ENCODE results near the gene ZNF318.

Gene ZNF318

DNA sequence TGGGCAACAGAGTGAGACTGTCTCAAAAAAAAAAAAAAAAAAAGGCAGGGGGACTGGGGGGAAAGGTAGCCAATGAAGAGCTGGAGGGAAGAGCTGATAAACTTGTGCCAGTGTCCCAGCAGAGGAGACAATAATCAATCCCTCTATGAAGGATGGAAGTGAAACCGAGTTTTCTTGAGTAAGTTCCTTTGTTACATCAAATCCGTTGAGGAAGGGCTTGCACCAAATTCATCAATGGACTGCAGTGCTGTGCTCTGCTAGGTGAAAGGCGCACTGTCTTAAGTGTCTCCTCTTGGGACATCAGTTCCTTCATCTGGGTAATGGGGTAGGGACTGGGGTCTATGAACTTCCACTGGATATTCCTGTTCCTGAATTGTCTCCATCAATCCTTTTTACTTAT, 57.8 kb downstream of the ZNF318 start:
- TF ChIP-seq, protein P1, sequence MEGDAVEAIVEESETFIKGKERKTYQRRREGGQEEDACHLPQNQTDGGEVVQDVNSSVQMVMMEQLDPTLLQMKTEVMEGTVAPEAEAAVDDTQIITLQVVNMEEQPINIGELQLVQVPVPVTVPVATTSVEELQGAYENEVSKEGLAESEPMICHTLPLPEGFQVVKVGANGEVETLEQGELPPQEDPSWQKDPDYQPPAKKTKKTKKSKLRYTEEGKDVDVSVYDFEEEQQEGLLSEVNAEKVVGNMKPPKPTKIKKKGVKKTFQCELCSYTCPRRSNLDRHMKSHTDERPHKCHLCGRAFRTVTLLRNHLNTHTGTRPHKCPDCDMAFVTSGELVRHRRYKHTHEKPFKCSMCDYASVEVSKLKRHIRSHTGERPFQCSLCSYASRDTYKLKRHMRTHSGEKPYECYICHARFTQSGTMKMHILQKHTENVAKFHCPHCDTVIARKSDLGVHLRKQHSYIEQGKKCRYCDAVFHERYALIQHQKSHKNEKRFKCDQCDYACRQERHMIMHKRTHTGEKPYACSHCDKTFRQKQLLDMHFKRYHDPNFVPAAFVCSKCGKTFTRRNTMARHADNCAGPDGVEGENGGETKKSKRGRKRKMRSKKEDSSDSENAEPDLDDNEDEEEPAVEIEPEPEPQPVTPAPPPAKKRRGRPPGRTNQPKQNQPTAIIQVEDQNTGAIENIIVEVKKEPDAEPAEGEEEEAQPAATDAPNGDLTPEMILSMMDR (IDR thresholded peaks at IDR 0.05; ENCODE audit: low read length, missing control alignments) = no peak
- no peak overlapping the region for H3K4me3 ChIP-seq (replicated peaks; ENCODE audit: low read depth, low read length)
- DNase-seq (ENCODE audit: low read depth) = no peak

DNA sequence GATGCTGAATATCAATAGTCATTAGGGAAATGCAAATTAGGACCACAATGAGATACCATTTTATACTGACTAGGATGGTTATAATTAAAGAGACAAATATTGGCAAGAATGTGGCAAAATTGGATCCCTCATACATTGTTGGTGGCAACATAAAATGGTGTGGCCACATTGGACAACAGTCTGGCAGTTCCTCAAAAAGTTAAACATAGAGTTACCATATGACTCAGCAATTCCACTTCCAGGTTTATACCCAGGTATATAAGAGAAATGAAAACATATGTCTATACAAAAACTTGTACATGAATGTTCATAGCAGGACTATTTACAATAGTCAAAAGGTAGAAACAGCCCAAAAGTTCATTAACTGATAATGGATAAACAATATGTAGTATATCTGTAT, 58.8 kb downstream of the ZNF318 start:
- TF ChIP-seq, protein P1 (IDR thresholded peaks at IDR 0.05; ENCODE audit: low read length, missing control alignments) = no peak
- DNase-seq (ENCODE audit: low read depth) = no peak
- no peak overlapping the region for H3K4me3 ChIP-seq (replicated peaks; ENCODE audit: low read depth, low read length)

DNA sequence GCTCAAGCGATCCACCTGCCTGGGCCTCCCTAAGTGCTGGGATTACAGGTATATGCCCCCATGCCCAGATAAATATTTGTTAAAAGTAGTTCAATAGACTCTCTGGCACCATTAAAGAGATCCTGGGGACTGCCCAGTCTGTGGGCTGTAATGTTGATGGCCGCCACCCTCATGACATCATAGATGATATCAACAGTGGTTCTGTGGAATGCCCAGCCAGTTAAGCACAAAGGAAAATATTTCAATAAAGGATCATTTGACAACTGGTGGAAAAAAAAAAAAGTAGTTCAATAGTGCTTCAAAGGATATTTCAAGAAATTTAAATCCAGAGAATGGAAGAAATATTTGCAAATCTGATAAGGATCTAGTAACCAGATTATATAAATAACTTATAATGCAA, 59.3 kb downstream of the ZNF318 start:
- no peak for DNase-seq (ENCODE audit: low read depth)
- H3K4me3 ChIP-seq (replicated peaks; ENCODE audit: low read depth, low read length) = no peak overlapping the region
- TF ChIP-seq, protein P1 (IDR thresholded peaks at IDR 0.05; ENCODE audit: low read length, missing control alignments) = no peak

DNA sequence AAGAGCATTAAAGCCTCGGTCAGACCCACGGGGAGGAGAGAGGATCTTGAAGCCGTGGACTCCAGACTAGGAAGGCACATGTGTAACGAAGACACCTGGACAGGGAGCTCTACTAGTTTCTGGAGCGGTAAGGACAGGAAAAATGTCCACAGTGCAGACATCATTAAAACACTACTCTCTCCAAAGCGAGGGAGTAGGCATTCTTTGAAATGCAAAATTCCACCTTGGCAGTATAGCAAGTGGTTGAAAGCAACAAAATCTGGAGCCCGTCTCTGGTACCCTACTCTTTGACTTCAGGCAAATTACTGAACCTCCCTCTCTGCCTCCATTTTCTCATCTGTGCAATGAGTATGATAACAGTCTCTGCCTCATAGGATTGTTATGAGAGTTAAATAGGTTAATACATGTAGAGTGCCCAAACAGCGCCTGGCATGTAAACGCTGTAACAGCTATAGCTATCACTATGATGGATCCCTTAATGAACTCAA, 60.4 kb downstream of the ZNF318 start:
- H3K4me3 ChIP-seq (replicated peaks; ENCODE audit: low read depth, low read length) = no peak overlapping the region
- DNase-seq (ENCODE audit: low read depth) = no peak
- TF ChIP-seq, protein P1 (IDR thresholded peaks at IDR 0.05; ENCODE audit: low read length, missing control alignments) = no peak

DNA sequence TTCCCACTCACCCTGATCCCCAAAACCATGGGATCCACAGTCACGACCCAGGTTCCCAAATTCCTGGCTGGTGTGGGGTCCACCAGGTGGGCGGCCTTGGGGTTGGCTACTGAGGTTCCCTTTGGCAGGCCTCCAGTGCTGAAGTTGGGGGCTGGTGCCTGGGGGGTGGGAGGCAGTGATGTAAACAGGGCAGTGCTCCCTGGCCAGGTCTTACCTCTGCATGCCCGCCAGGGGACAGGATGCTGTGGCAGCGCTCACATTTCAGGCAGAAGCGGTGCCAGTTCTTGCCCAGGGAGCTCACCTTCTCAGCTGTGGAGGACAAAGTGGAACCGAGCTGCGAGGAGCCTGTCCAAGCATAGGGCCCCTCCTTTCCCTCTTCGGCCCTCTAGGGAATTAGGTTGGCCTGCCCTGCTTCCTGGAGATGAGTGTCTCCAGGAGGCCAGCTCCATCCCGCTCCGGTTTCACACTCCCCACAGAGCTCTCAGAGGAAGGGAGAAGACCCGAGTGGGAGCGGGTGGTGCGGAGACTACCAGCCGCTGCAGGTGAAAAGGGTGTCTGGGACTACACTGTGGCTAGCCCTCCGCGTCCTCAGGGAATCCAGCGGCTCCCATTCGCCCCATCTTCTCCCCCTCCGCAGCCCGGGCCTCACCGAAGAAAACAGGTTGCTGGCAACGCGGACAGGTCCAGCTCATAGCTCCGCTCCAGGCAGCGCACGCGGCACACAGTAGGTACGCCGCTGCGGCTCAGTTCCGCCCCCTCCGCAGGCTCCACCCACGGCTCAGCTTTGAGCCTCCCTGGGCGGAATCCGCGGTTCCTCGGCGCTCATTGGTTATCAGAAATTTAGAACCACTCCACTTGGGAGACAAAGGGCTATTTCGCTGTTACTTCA, 61.1 kb downstream of the ZNF318 start, which contains the start of gene CRIP3:
Gene CRIP3 (minus strand): TSS at position 726 of the 889 bp plus-strand sequence. CDS start 34 bp downstream, at position 692.
- peak within 1 kb of the TSS; percentile 38 for H3K4me3 ChIP-seq (replicated peaks; ENCODE audit: low read depth, low read length)
- TF ChIP-seq, protein P1 (IDR thresholded peaks at IDR 0.05; ENCODE audit: low read length, missing control alignments) = peak; percentile 24
- DNase-seq (ENCODE audit: low read depth) = peak; percentile 56

DNA sequence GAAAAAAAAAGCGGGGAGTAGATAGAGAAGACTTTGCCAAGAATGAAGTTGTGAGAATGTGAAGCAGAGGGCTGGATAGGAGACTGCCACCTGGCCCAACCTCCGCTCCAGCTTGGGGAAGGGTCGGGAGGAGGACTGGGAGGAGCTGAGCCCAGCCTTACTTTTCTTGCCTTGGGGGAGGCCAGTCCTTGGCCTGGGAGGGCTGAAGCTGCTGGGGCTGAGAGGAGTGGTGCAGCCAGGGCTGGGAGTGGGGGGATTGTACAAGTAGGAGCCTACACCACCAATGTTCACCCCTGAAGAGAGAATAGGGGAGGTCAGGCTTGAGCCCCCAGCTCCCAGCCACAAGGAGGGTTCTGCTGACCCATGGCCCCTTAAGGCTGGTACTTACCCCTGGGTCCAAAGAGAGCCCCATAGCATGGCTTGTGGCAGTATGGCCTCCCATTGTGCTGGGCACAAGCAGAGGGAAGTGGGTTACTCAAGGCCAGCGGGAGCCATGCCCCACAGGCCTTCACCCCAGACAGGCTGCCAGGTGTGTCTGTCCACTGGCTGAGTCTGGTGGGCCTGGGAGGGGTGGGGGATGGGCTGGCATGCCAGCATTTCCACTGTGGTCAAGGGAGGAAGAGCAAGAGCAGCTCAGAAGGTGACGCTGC, 61.9 kb downstream of the ZNF318 start:
- DNase-seq (ENCODE audit: low read depth) = no peak
- H3K4me3 ChIP-seq (replicated peaks; ENCODE audit: low read depth, low read length) = no peak overlapping the region
- TF ChIP-seq, protein P1 (IDR thresholded peaks at IDR 0.05; ENCODE audit: low read length, missing control alignments) = no peak
